K562 (cell line): ENCODE results near the gene PLCB1.

Source experiments
- MXI1 ChIP-seq: IDR thresholded peaks from 2 replicates; pipeline ENCODE4 v1.6.1; 2011; ENCODE audit warnings: low read depth, mild to moderate bottlenecking, improper control_type of control experiment, low read length
- NR1H2 ChIP-seq: sonication (generic); formaldehyde crosslinking; IDR thresholded peaks from 2 replicates; pipeline ENCODE4 v1.4.0; 2020; ENCODE audit warnings: mild to moderate bottlenecking, missing genetic modification reagents
- POLR2A ChIP-seq: fragments of 450-650 bp; conservative IDR thresholded peaks from 2 replicates; pipeline ENCODE4 v1.6.1; 2016
- SREBF2 ChIP-seq: sonication (generic); formaldehyde crosslinking; IDR thresholded peaks from 2 replicates; pipeline ENCODE4 v1.4.0; 2020; ENCODE audit warnings: mild to moderate bottlenecking, missing genetic modification reagents
- ZNF12 ChIP-seq: sonication (generic); formaldehyde crosslinking; IDR thresholded peaks from 2 replicates; pipeline ENCODE4 v1.4.0; 2020; ENCODE audit warnings: mild to moderate bottlenecking, missing genetic modification reagents
- ZNF274 ChIP-seq: IDR thresholded peaks from 2 replicates; pipeline ENCODE4 v1.6.1; 2011; ENCODE audit warnings: low read depth, mild to moderate bottlenecking, low read length, moderate library complexity, borderline replicate concordance
- TF ChIP-seq, protein P1 (sequence below), 3 experiments: IDR thresholded peaks in 2 of 3; conservative IDR thresholded peaks in 1 of 3; 2 replicates each; pipeline ENCODE4 v1.5.1; 2011 to 2012; ENCODE audit warnings: low read length in 3 of 3, mild to moderate bottlenecking in 3 of 3, control low read depth in 2 of 3, improper control_type of control experiment in 1 of 3, inconsistent platforms in 1 of 3, low read depth in 1 of 3, mixed read lengths in 1 of 3, moderate library complexity in 1 of 3; ENCODE audit not compliant: insufficient read depth in 2 of 3

DNA sequence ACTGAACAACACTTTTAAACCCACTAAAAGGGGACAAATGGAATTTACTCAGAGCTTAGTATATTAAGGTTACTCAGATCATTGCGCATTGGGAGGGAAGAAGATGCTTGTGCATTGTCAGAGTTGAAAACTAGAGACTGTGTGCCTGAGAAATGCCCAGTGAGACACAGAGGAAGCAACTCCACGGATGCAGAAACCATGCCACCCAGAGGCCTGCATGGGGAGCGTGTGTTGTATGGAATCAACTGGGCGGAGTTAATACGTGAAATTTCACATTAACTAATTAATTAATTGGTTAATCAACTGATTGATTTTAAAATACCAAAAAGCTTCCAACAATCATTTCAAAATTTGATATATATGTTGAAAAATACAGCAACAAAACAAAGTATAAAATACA is 391.6 kb downstream of the PLCB1 start:
- TF ChIP-seq MXI1 = no peak
- TF ChIP-seq NR1H2 = no peak
- TF ChIP-seq POLR2A = no peak
- TF ChIP-seq SREBF2 (CRISPR knock-in tag) = no peak
- TF ChIP-seq ZNF274 = no peak
- TF ChIP-seq, protein P1, sequence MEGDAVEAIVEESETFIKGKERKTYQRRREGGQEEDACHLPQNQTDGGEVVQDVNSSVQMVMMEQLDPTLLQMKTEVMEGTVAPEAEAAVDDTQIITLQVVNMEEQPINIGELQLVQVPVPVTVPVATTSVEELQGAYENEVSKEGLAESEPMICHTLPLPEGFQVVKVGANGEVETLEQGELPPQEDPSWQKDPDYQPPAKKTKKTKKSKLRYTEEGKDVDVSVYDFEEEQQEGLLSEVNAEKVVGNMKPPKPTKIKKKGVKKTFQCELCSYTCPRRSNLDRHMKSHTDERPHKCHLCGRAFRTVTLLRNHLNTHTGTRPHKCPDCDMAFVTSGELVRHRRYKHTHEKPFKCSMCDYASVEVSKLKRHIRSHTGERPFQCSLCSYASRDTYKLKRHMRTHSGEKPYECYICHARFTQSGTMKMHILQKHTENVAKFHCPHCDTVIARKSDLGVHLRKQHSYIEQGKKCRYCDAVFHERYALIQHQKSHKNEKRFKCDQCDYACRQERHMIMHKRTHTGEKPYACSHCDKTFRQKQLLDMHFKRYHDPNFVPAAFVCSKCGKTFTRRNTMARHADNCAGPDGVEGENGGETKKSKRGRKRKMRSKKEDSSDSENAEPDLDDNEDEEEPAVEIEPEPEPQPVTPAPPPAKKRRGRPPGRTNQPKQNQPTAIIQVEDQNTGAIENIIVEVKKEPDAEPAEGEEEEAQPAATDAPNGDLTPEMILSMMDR (IDR thresholded peaks at IDR 0.05 in 2 of 3, conservative IDR thresholded peaks at IDR 0.05 in 1 of 3; ENCODE audit: insufficient read depth in 2 of 3, low read depth in 1 of 3, low read length in 3 of 3) = no peak
- TF ChIP-seq ZNF12 (CRISPR knock-in tag) = no peak
